ENCODE data around the gene SNRPE. TPM values are rescaled to one million over a fixed set of nuclear protein-coding genes. Genes with fewer than 3 reads are reported as not detected.

Gene SNRPE
- total RNA-seq, 1 experiment from 2014 or later, result 326 TPM

DNA sequence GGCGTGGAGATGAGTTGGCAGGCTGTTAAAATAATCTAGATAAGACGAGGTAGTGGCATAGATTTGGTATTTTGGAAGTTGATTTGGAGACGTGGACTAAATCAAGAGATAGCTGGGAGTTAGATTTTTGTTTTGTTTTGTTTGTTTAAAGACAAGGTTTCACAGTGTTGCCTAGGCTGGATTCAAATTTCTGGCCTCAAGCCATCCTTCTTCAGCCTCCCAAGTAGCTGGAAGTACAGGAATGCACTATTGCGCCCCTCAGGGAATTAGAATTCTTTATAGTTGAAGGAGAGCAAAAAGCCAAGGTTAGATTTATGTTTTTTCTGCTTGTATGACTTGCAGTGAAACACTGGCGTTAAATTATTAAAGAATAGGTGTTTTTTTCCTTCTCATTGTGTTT lies 22.3 kb upstream of the SNRPE start:
- H2BK120ac ChIP-seq (ENCODE audit: low read depth, low read length, poor library complexity, severe bottlenecking), result no peak overlapping the region
- no peak overlapping the region for H2AFZ ChIP-seq (ENCODE audit: low read length)
- H4K20me1 ChIP-seq (ENCODE audit: control insufficient read depth, insufficient read depth, insufficient read length), result no peaks in the 10 kb centered on the region
- Mint-ChIP-seq H3K9me3 (peaks cover 21% of the 10 kb centered on the region in 2 experiments), H3K27me3 (ENCODE audit: low read depth) (no peaks in the 10 kb centered on the region), H3K27ac (no peak overlapping the region), H3K36me3 (ENCODE audit: insufficient read depth in 1 of 3, low read depth in 3 of 3) (peaks cover 66 to 91% (median 85%) of the 10 kb centered on the region in 3 experiments), H3K4me1 (peaks cover 4 to 8% of the 10 kb centered on the region in 2 experiments), H3K4me3 (no peak overlapping the region)
- no peaks in the 10 kb centered on the region for H3K79me1 ChIP-seq (ENCODE audit: insufficient read depth, low read depth, low read length, poor library complexity, severe bottlenecking)
- no peak for DNase-seq
- H2BK5ac ChIP-seq (ENCODE audit: insufficient read length, low read length), result no peak overlapping the region
- H3T11ph ChIP-seq (ENCODE audit: low read length), result no peak overlapping the region
- H3K9ac ChIP-seq (ENCODE audit: extremely low read depth, insufficient read length, low read length), result no peak overlapping the region
- H3K18ac ChIP-seq (ENCODE audit: insufficient read length, low read depth, low read length), result no peak overlapping the region
- H3K27ac ChIP-seq (ENCODE audit: insufficient read length, low read depth, low read length), result no peak overlapping the region
- H3K4me1 ChIP-seq (ENCODE audit: insufficient read depth, low read length), result no peaks in the 10 kb centered on the region
- no peak overlapping the region for H3K56ac ChIP-seq (ENCODE audit: insufficient read length, low read depth, low read length)
- H3K23me2 ChIP-seq (ENCODE audit: insufficient read length, low read depth, low read length, poor library complexity, severe bottlenecking), result no peaks in the 10 kb centered on the region
- no peaks in the 10 kb centered on the region for H3K9me3 ChIP-seq (ENCODE audit: control insufficient read depth, low read depth, low read length)
- H4K8ac ChIP-seq (replicated peaks; ENCODE audit: insufficient read length, low read depth, low read length), result no peak overlapping the region
- H4K91ac ChIP-seq (ENCODE audit: insufficient read length, low read depth, low read length), result no peak overlapping the region
- H2BK12ac ChIP-seq (ENCODE audit: insufficient read length, low read depth, low read length), result no peak overlapping the region
- no peak overlapping the region for H2BK15ac ChIP-seq (ENCODE audit: low read depth, low read length)
- H3K4ac ChIP-seq (ENCODE audit: low read depth, low read length), result no peak overlapping the region
- H2AK5ac ChIP-seq (ENCODE audit: insufficient read length, low read length), result no peak overlapping the region
- H3K79me2 ChIP-seq (ENCODE audit: insufficient read depth, low read length), result no peaks in the 10 kb centered on the region
- H3K23ac ChIP-seq (ENCODE audit: insufficient read length, low read depth, low read length), result no peak overlapping the region
- H3K4me2 ChIP-seq (ENCODE audit: insufficient read depth, insufficient read length, low read length), result no peak overlapping the region
- TF ChIP-seq, protein P1, sequence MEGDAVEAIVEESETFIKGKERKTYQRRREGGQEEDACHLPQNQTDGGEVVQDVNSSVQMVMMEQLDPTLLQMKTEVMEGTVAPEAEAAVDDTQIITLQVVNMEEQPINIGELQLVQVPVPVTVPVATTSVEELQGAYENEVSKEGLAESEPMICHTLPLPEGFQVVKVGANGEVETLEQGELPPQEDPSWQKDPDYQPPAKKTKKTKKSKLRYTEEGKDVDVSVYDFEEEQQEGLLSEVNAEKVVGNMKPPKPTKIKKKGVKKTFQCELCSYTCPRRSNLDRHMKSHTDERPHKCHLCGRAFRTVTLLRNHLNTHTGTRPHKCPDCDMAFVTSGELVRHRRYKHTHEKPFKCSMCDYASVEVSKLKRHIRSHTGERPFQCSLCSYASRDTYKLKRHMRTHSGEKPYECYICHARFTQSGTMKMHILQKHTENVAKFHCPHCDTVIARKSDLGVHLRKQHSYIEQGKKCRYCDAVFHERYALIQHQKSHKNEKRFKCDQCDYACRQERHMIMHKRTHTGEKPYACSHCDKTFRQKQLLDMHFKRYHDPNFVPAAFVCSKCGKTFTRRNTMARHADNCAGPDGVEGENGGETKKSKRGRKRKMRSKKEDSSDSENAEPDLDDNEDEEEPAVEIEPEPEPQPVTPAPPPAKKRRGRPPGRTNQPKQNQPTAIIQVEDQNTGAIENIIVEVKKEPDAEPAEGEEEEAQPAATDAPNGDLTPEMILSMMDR (conservative IDR thresholded peaks at IDR 0.05), result no peak
- no peak overlapping the region for H4K5ac ChIP-seq (ENCODE audit: insufficient read length, low read depth, low read length)
- no peak overlapping the region for H2BK20ac ChIP-seq (ENCODE audit: low read depth, low read length, poor library complexity, severe bottlenecking)
- no peak overlapping the region for H3K14ac ChIP-seq (ENCODE audit: insufficient read depth, low read length)
- 100% methylated on average over 2 of the region's 5 CpGs for WGBS (ENCODE audit: extremely low coverage, insufficient read length, low lambda C conversion rate)
- H3K27me3 ChIP-seq (ENCODE audit: insufficient read depth, low read length), result no peaks in the 10 kb centered on the region

Measured in H9 (cell line).